Subcutaneous adipose tissue (tissue), 4 donors: ENCODE measurements around the gene CRYBG3. TPM values are rescaled to one million over a fixed set of nuclear protein-coding genes. Genes with fewer than 3 reads are reported as not detected.

Experiments used
- total RNA-seq, 4 donors: library from RNA; depleted of rRNA; stranded (reverse); fragments of >200 nt; gene quantifications; one replicate each; pipeline ENCODE4 v1.1.0, GENCODE V29; 2016
- TF ChIP-seq, protein P1 (sequence below): fragments of 450-650 bp; IDR thresholded peaks from one replicate; pipeline ENCODE4 v1.5.1; 2016; ENCODE audit warnings: low read depth, mild to moderate bottlenecking, control low read depth, antibody characterized with exemption, moderate library complexity

Gene CRYBG3
- total RNA-seq, 4 donors from 2014 or later, result 42.3 to 52.0 (median 47.7) TPM

DNA sequence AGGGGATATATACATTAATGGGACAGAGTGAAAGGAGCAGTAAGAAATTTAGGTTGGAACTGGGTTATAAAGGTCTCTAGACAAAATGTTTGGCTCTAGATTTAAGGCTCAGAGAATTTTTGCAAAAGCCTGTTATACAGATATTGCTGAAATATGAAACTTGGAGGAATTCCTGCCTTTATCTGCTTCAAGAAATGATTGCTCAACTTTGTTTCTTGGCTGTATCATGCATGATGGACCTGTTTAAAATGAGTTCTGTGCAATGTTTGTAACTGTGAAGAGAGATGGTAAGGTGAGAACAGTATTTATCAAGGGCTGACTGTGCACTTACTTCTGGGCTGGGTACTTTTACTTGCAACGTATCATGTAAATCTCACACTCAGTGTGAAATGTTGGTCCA, 3.3 kb downstream of the CRYBG3 start:
- TF ChIP-seq, protein P1, sequence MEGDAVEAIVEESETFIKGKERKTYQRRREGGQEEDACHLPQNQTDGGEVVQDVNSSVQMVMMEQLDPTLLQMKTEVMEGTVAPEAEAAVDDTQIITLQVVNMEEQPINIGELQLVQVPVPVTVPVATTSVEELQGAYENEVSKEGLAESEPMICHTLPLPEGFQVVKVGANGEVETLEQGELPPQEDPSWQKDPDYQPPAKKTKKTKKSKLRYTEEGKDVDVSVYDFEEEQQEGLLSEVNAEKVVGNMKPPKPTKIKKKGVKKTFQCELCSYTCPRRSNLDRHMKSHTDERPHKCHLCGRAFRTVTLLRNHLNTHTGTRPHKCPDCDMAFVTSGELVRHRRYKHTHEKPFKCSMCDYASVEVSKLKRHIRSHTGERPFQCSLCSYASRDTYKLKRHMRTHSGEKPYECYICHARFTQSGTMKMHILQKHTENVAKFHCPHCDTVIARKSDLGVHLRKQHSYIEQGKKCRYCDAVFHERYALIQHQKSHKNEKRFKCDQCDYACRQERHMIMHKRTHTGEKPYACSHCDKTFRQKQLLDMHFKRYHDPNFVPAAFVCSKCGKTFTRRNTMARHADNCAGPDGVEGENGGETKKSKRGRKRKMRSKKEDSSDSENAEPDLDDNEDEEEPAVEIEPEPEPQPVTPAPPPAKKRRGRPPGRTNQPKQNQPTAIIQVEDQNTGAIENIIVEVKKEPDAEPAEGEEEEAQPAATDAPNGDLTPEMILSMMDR, result no peak

DNA sequence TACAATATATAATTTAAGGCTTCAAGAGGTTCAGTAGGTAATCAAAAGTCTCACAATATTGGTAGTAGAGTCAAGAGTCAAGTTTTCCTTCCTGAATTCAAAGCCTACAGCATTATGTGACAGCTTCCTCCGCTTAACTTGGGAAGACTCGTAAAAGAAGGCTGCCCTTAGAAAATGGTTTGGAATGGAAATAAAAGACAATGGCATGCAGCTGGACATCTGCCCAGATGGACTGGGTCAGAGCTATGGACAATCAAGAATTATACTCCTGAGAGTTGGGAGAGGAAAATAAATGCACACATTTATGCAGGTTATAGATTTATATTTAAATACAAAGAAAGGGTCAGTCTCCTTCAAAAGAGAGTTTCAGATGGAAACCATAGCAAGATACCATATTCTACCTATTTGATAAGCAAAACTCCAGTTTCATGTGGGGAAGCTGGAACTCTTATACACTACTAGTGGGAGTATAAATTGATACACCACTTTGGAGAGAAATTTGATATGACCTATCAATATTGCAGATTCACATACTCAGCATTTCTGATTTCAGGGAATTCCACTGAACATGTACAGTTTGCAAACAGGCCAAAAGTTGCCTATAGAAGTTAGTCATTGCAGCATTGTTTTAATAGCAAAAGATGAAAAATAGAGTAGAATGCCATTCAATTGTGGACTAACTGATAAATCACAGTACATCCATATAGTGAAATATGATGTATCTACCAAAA, 6.1 kb downstream of the CRYBG3 start:
- TF ChIP-seq, protein P1, result no peak

DNA sequence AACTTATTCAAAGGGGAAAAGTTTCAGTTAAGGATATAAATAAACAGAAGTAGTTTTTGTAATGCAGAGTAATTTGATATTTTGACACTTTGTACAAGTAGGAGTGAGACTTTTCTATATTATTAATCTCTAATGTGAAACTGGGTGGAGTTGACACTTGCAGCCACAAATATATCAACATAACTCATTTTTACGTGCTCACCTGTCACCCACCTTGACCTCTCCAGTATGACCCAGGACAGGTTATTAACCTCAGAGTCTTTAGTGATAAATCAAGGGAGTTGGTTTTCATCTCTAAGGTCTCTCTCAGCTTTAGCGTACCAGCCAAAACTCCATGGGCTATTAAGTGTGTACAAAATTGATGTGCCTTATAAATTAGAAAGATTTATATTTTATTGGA, 7.4 kb downstream of the CRYBG3 start:
- TF ChIP-seq, protein P1, result no peak

DNA sequence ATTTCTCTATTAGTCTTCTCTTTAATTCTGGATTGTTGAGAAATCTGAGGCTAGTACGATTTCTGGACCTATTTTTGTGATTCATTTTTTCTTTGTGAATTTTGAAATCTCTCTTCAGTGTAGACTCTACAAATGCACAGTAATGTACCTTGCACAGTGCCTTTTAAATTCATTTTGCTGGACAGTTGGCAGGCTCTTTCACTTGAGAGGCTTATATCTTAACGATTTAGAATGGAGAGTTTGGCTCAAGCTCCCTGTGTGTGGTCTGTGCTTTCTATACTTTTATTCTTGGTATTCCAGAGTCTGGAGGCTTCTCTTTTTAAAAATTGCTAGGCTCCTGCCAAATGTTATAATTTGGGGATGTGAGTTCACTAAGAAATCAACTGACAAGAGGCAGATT, 8.8 kb downstream of the CRYBG3 start:
- TF ChIP-seq, protein P1, result no peak

DNA sequence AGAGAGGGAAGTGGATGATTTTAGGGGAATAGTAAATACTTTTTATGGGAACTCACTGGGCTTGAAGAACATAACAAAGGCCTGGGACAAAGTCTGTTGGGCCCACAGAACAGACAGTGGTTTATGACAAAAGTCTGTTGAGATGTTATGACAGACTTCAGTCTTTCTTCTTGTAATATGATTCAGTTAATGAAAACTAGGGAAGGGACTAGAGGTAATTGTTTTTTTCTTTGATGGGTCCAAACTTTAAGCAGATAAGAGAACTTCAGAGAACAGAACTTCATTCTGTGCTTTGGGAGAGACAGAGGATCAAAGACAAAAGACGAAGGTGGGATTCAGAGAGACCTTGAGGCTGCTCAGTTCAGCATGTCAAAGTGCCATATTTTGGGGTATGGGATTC, 9.3 kb downstream of the CRYBG3 start:
- TF ChIP-seq, protein P1, result no peak

DNA sequence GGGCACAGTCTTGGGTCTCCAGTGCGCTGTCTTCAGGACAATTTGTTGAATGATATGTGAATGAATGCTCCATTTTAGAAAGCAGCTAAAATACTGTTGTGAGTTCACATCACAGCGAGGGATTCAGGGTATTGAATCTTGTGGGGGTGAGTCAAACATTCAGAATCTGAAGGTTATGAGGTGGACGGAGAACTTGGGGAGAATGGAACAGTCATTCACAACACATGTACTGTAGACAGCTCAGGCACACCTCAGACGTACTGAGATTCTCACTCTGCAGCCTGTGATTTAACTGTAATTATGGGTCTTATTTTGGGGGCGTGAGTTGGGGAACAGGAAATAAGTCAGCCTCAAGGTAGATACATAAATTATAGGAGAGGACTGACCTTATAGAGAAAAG, 13.9 kb downstream of the CRYBG3 start:
- TF ChIP-seq, protein P1, result no peak

DNA sequence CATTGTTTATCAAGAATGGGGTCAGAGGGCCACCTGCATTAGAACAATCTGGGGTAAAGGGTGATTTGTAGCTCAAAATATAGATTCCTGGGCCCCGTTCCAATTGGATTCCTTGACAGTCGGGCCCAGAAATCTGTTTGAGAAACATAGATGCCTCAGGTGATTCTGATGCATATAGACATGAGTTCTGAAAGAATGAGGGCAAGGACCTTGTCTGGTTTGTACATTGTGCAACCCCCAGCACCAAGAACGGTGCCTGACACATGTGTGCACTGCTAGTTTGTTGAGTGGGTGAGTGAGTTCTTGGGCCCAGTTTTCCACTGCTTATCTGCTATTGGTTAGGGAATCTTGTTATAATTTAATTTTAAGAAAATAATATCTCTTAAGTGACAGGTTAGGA, 16.6 kb downstream of the CRYBG3 start:
- TF ChIP-seq, protein P1, result no peak
